ENCODE results near the gene PCSK1N.
"Not testable (repeated sequence)": the region's sequence is repeated elsewhere in the genome, so short reads cannot be mapped to it uniquely, and the experiment has no call there.

PCSK1N gene

GRCh38 chrX:48835524-48836329 is at the start of gene PCSK1N:
Gene PCSK1N, minus strand, starts transcription at chrX:48835610. Its CDS starts 78 bp downstream, at chrX:48835532.
- no peak for DNase-seq

GRCh38 chrX:48883729-48884128 is 48.3 kb upstream of the PCSK1N start:
- DNase-seq: no peak

GRCh38 chrX:48876944-48877343 is 41.5 kb upstream of the PCSK1N start:
- DNase-seq: not testable (repeated sequence)

GRCh38 chrX:48872017-48872416 is 36.6 kb upstream of the PCSK1N start:
- not testable (repeated sequence) for DNase-seq

- no peak for DNase-seq
Observed at GRCh38 chrX:48864210-48864609, 28.8 kb upstream of the PCSK1N start.

GRCh38 chrX:48854898-48855297 is 19.5 kb upstream of the PCSK1N start:
- DNase-seq: no peak

GRCh38 chrX:48854121-48854804 is 18.9 kb upstream of the PCSK1N start:
- not testable (repeated sequence) for DNase-seq

- not testable (repeated sequence) for DNase-seq
Observed at GRCh38 chrX:48853494-48853893, 18.1 kb upstream of the PCSK1N start.

GRCh38 chrX:48852857-48853256 is 17.4 kb upstream of the PCSK1N start:
- no peak for DNase-seq

- no peak for DNase-seq
Observed at GRCh38 chrX:48848847-48849246, 13.4 kb upstream of the PCSK1N start.

GRCh38 chrX:48839686-48840085 is 4.3 kb upstream of the PCSK1N start:
- DNase-seq: no peak

GRCh38 chrX:48834383-48834709 is 1.1 kb downstream of the PCSK1N start:
- no peak for DNase-seq

- DNase-seq: no peak
Observed at GRCh38 chrX:48833542-48834138, 1.8 kb downstream of the PCSK1N start.

- DNase-seq: no peak
Observed at GRCh38 chrX:48831909-48832291, 3.5 kb downstream of the PCSK1N start.

GRCh38 chrX:48831136-48831908 is 4.1 kb downstream of the PCSK1N start:
- DNase-seq: no peak

GRCh38 chrX:48829016-48829735 is 6.2 kb downstream of the PCSK1N start:
- DNase-seq: no peak

- no peak for DNase-seq
Observed at GRCh38 chrX:48827654-48827968, 7.8 kb downstream of the PCSK1N start.

- no peak for DNase-seq
Observed at GRCh38 chrX:48826876-48827653, 8.3 kb downstream of the PCSK1N start.

GRCh38 chrX:48826135-48826875 is 9.1 kb downstream of the PCSK1N start, which contains the start of gene ERAS:
Gene ERAS, plus strand, starts transcription at chrX:48826513. Its CDS starts 2,611 bp downstream, at chrX:48829124.
- DNase-seq: no peak

GRCh38 chrX:48824066-48824465 is 11.3 kb downstream of the PCSK1N start:
- DNase-seq: no peak

- no peak for DNase-seq
Observed at GRCh38 chrX:48823053-48823452, 12.4 kb downstream of the PCSK1N start.
